Bone marrow (tissue), 2 donors: ENCODE data around the gene CALML3.
"Not testable (repeated sequence)": the region's sequence is repeated elsewhere in the genome, so short reads cannot be mapped to it uniquely, and the experiment has no call there.

Experiments
- DNase-seq, 2 donors: peaks; one replicate each; lab custom pipeline; 2025; lab: John Stamatoyannopoulos, UW

The CALML3 gene

DNA sequence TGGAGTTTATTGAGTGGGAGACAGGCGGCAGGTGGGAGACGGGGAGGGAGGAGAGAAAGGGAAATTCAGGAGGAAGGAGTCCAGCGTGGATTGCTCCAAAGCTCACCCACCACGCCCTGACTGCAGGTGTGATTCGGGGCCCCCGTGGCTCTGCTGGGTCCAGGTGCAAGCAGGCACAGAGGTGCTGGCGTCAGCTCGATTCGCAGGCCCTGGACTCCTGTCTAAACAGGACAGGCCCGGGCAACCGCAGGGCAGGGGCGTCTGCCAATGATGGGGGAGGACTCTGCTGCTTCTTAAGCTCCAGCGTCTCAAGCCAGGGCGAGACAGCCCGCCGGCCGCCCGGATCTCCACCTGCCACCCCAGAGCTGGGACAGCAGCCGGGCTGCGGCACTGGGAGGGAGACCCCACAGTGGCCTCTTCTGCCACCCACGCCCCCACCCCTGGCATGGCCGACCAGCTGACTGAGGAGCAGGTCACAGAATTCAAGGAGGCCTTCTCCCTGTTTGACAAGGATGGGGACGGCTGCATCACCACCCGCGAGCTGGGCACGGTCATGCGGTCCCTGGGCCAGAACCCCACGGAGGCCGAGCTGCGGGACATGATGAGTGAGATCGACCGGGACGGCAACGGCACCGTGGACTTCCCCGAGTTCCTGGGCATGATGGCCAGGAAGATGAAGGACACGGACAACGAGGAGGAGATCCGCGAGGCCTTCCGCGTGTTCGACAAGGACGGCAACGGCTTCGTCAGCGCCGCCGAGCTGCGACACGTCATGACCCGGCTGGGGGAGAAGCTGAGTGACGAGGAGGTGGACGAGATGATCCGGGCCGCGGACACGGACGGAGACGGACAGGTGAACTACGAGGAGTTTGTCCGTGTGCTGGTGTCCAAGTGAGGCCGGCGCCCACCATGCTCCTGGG, at the start of gene CALML3:
TSS of gene CALML3 (plus strand) at position 321 of the 920 bp plus-strand sequence. CDS start at position 446, 125 bp downstream.
- DNase-seq: no peak

GRCh38 chr10:5475088-5475487, 49.7 kb upstream of the CALML3 start:
- DNase-seq: not testable (repeated sequence)

DNA sequence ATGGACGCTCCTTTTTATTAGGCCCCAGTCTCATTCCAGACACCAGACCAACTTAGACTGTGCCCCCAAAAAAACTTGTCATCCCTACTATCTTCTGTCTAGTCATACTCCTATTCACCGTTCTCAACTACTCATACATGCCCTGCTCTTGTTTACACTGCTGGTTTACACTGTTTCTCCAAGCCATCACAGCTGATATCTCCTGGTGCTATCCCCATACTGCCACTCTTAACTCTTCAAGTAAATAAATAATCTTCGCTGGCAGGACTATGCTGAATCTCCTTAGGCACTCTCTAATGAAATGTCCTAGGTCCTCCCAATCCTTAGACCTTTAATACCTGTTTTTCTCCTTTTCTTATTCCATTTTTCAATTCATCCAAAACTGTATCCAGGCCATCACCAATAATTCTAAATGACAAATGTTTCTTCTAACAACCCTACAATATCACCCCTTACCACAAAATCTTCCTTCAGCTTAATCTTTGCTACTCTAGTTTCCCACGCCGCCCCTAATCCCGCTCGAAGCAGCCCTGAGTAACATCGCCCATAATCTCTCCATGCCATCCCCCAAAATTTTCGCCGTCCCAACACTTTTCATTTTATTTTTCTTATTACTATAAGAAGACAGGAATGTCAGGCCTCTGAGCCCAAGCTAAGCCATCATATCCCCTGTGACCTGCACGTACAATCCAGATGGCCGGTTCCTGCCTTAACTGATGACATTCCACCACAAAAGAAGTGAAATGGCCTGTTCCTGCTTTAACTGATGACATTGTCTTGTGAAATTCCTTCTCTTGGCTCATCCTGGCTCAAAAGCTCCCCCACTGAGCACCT, 48.6 kb upstream of the CALML3 start:
- DNase-seq: not testable (repeated sequence)

GRCh38 chr10:5476918-5477525, 47.7 kb upstream of the CALML3 start:
- DNase-seq: no peak

DNA sequence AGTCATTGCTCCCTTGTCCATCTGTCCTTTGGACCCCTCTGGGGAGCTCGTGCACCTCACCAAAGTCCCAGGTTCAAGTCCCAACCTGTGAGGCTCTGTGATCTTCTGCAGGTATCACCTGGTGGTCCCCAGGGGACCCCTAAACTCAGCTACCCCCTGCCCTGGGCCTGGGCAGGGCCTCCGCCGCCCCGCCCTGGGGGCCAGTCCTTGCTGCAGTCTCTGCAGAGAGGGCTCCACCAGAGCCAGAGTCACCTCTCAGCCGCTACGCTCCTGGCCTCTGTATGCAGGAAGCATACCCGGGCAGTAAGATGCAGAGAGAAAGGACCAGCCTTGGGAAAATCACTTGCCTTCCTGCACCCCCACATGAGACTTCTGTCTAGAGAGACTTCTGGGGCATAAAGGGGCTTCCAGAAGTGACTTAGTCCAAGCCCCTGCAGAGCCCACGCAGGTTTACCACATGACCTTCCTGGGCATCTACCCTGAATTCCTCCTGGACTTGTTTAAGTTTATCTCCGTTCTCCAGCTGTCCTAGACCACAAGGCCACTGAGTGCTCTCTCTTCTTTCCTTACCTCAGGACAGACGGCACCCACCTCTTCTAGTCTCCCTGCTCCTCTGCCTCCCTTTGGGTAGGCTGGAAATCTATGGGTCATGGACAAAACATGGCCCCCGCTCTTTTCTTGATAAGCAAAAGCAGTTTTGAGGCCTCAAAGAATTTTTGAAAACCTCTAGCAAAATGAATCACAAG, 46.6 kb upstream of the CALML3 start:
- no peak for DNase-seq

GRCh38 chr10:5478694-5479305, 46.0 kb upstream of the CALML3 start:
- DNase-seq: no peak

GRCh38 chr10:5479481-5480161, 45.1 kb upstream of the CALML3 start:
- DNase-seq: no peak

GRCh38 chr10:5480162-5480941, 44.4 kb upstream of the CALML3 start:
- DNase-seq: no peak

DNA sequence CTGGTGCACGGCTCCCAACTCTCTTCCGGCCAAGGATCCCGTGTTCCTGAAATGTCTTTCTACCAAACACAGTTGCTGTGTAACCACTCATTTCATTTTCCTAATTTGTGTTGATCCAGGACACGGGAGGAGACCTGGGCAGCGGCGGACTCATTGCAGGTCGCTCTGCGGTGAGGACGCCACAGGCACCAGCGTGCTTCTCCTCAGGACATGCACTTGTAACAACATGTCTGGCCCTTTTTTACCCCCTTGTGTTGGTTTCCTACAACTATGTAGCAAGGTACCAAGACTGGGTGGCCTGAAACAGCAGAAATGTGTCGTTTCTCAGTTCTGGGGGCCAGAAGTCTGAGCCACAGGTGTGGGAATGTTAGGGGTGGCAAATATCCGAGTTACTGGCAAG, 43.6 kb upstream of the CALML3 start:
- DNase-seq: no peak

DNA sequence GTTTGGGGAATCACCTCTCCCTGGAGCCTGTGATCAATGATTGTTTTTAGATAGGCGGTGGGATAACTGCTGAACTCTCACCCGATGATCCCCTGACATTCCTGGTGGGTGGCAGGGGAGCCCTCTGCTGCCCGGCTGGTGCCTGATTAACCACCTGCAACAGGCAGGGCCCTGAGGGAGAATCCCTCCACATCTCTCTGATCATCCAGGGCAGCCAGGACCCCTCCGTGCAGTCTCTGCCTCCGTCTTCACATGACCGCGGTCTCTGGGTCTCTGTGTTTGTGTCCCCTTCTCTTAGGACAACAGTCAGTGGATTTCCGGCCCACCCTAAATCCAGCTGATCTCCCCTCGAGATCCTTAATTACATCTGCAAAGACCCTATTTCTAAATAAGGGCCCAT, 42.7 kb upstream of the CALML3 start:
- DNase-seq: no peak

GRCh38 chr10:5484205-5484604, 40.6 kb upstream of the CALML3 start:
- DNase-seq: no peak

DNA sequence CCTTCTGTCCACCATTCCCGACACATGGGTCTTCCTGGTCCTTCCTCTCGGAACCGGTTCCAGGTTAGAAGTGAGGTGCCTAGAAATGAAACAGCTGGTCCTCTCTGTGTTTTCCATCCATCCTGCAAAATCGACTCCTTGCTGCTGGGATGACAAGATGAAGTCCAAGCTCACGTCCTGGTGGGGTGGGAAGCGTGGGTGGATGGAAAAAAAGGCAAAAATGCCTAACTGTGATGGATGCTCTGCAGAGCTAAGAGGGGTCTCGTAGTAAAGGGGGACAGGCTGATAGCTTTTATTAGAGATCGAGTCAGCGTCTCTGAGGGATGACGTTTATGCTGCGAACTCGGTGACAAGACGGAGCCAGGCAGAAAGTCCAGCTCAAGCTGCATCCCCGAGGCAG, 39.5 kb upstream of the CALML3 start:
- no peak for DNase-seq

- DNase-seq: no peak
These were observed 38.6 kb upstream of the CALML3 start for GRCh38 chr10:5485948-5486852.

DNA sequence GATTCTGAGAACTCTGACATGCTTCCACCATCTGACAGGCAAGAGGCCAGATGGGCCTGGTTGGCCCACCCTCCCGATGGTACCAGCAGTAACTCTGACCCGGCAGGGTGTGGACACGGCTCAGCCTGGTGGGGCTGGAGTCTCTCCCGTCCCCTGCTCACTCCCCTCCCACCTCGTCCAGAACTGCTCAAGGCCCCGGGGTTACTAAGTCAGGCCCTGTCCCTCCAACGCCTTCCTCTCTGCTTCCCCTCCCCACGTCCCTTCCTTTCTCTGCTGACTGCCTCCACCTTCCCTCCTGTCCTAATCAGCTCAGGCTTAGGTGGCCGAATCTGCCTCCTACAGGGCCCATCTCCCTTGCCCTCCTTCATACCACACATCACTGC, 37.9 kb upstream of the CALML3 start:
- DNase-seq: no peak

DNA sequence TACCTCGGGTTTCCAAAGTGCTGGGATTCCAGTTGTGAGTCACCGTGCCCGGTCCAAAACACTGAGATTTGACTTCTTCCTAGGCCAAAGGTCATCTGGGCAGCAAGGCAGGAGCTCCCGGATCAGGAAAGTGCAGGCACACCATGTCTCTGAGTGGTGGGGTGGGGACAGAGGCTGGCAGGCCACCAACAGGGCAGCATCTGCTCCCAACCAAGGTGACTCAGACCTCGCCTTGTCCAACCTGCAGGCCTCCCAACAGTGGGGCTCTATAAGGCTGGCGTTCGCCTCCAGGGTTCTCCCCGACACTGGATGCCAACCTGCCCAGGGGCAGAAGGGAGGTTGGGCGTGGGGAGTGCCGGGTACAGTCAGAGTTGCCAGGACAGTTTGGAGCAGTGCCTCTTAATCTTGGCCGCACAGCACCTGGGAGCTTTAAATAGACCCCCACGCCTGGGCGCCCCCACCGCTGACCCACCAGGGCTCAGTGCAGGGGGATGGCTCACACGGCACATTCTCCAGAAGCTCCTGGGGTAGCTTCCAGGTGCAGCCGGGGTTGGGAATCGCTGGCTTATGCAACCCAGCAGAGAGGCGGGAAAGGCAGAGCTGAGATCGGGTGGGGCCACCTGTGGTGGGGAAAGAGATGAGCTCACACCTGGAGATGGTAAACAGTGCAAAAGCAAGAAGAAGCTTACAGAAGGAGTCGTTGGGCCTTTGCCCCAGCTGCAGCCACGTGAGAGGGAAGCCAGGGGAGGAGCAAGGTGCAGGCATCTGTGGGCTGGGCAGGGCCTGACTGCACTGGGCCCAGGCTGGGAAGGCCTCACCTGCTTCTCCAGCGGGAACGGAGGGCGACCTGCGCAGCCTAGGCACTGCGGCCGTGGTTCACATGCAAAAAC, 36.2 kb upstream of the CALML3 start:
- DNase-seq: no peak

- DNase-seq: no peak
These were observed 34.7 kb upstream of the CALML3 start for GRCh38 chr10:5490032-5490431.

- DNase-seq: no peak
These were observed 33.9 kb upstream of the CALML3 start for GRCh38 chr10:5490698-5491464.
